ENCODE measurements around the gene SLC9A8.

DNA sequence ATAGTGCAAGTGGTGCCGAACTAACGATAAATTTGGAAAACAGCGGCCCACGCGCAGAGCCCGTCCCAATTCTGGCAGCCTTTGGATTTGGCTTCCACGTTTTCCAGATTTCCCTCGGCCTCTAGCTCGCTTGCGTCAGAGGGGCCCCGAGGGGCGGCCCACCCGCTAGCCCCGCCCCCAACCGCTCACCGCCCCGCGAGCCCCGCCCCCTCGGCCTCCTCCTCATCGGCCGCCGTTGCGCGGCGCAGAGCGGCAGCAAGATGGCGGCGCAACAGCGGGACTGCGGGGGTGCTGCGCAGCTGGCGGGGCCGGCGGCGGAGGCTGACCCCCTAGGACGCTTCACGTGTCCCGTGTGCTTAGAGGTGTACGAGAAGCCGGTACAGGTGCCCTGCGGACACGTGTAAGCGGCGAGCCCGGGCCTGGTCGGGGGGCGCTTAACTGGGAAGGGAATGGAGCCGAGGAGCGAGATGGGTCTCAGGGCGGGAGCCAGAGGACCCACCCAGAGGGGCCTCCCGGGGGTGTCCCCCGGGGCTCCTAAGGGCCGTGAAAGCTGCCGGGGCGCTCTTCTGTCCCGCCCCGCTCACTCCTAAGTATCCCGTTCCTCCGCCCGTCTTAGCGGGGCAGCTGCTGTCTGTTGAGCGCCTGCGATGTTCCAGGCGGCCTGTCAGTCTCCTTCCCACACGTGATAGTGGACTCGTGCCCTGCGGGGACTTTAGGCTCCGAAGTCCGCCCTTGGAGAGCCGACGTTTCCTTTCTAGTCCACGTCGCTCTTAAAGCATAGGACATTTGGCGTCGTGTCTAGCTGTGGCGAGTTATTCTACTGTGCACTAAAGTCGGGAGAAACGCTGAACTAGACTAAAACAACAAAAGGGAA is 123.8 kb downstream of the SLC9A8 start, which contains the start of gene RNF114:
- TF ChIP-seq, protein P1, sequence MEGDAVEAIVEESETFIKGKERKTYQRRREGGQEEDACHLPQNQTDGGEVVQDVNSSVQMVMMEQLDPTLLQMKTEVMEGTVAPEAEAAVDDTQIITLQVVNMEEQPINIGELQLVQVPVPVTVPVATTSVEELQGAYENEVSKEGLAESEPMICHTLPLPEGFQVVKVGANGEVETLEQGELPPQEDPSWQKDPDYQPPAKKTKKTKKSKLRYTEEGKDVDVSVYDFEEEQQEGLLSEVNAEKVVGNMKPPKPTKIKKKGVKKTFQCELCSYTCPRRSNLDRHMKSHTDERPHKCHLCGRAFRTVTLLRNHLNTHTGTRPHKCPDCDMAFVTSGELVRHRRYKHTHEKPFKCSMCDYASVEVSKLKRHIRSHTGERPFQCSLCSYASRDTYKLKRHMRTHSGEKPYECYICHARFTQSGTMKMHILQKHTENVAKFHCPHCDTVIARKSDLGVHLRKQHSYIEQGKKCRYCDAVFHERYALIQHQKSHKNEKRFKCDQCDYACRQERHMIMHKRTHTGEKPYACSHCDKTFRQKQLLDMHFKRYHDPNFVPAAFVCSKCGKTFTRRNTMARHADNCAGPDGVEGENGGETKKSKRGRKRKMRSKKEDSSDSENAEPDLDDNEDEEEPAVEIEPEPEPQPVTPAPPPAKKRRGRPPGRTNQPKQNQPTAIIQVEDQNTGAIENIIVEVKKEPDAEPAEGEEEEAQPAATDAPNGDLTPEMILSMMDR (conservative IDR thresholded peaks at IDR 0.05; ENCODE audit: low read length): no peak
- TF ChIP-seq EZH2phosphoT487 (IDR thresholded peaks at IDR 0.05; ENCODE audit: borderline replicate concordance, low read depth, low read length): no peak

Measured in OCI-LY7 (cell line).